GM19240 (cell line): ENCODE data around the gene ETV6.

ENCODE experiments used
- DNase-seq: peaks from one replicate; pipeline ENCODE4 v3.0.0; 2011; ENCODE audit warnings: low spot score; ENCODE audit not compliant: insufficient read length

The ETV6 gene

DNA sequence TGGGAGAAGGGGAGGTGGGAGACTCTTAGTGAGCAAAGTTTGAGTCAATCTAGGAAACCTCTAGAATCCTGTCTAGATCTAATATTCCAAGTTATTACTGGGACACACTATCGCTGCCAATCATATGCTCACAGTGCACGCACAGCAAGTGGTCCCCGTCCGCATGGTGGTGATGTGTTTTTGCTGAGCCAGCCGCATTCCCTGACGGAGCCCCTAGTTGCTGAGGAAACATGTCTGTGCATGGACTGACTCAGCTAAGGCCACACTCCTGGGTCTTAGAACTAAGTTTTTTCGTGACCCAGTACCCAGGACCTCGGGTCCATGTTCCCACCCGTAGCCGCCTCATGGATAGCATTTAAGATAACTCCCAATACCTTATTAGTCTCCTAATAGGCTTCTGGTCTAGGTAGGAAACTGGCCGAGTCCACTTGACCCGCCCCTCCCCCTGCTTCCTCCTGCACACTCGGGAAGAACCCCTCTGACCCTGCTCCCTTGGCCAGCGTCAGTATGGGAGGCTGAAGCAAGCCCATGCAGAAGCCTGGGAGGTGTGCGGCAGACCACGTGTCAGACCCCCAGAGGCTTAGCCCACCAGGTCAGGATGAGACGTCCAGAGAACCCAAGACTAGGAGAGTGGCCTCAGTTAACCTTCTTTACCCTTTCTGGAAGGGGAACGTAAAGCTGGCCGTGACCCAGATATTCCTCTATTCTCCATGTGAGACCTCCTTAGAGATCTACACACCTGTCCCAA is 200.5 kb downstream of the ETV6 start:
- no peak for DNase-seq

DNA sequence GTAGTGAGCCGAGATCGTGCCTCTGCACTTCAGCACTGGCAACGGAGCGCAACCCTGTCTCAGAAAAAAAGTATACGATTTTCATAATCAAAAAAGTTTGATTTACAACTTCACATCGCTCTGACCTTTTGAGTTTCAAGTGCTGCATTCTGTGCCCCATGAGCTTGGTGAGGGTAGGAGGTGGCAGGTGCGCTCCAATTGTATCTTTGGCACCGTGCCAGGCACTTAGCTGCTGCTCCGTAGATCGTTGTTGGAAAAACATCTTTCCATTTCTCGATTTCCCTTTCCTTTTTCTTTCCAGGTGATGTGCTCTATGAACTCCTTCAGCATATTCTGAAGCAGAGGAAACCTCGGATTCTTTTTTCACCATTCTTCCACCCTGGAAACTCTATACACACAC is 203.7 kb downstream of the ETV6 start:
- DNase-seq, result no peak

DNA sequence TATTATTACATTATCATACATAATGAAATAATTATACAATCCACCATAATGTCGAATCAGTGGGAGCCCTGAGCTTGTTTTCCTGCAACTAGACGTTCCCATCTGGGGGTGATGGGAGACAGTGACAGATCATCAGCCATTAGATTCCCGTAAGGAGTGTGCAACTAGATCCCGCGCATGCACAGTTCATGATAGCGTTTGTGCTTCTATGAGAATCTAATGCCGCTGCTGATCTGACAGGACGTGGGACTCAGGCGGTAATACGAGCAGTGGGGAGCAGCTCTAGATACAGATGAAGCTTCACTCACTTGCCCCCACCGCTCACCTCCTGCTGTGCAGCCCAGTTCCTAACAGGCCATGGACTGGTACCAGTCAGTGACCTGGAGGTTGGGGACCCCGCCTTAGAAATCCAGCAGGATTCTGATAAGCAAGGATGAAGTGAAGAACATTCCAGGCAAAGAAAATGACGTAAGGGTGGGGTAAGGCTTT is 204.6 kb downstream of the ETV6 start:
- DNase-seq, result no peak

DNA sequence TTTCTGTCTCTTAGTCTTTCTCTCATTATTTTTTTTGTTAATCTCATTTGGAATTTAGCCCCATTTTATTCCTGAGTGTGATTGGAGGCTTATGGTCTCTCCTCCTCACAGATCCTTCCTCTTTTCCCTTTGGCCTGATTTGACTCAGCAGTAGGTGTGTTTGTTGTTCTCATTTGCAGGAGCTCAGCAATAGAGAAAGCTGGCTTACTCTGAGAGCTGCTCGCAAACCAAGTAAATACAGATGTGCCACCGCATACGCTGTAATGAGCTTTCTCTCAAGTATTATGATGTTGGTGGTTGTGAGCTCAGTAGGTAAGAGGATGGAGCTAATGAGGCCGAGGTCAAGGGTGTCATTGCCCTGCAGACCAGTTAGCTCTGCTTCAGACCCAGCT is 206.5 kb downstream of the ETV6 start:
- no peak for DNase-seq

- no peak for DNase-seq
These were observed 207.5 kb downstream of the ETV6 start for GRCh38 chr12:11856971-11857370.

DNA sequence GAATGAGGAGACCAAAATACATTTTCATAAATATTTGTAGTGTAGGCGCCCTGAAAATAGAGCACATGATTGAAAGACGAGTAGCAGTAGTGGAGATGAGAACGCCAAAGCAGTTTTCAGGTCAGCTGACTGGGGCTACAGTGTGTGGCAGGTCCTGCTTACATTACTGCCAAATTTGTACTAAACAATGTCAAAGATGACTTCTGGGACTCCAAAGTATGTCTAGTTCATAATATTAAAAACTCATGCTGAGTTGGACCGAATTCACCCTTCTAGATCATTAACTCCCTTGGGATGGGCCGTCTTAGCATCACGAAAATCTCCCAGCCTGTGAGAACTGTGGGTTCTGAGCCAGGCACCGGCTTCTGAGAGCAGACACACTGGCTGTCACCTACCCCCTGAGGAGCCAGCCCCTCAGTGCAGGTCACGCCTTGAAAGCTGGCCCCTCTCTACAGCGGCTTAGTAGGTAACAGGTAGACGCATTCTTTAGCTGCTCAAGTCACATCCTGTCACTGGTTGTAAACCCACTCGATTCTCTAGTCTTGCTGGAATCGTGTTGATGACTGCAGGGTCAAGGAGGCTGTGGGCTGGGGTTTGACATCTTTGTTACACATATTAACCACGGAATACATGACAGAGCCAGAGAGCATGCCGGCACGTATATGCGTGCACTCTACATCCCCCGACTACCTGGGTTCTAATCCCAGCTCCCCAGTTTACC is 210.4 kb downstream of the ETV6 start:
- DNase-seq, result no peak

- no peak for DNase-seq
These were observed 211.8 kb downstream of the ETV6 start for GRCh38 chr12:11861155-11861863.

GRCh38 chr12:11861864-11862600 is 212.6 kb downstream of the ETV6 start:
- no peak for DNase-seq

- DNase-seq, result no peak
These were observed 213.3 kb downstream of the ETV6 start for GRCh38 chr12:11862798-11863197.

- DNase-seq, result no peak
These were observed 214.0 kb downstream of the ETV6 start for GRCh38 chr12:11863478-11863906.

DNA sequence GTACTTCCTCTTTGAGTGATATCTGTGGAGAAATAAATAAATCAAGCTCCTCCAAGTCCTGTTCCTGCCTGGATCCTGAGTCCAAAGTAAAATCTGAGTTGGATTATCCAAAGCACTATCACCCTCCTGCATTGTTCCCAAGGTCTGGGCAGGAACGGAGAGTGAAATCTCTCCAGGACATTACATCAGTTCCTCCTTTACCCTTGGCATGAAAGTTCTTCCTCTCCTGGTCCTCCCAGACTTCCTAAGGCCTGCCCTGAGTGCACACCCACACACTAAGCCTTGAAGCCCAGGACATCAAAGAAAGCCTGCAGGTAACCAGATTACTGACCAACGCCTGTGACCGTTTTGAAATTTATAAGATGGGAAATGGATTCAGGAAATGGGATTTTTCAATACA is 214.5 kb downstream of the ETV6 start:
- DNase-seq, result no peak

DNA sequence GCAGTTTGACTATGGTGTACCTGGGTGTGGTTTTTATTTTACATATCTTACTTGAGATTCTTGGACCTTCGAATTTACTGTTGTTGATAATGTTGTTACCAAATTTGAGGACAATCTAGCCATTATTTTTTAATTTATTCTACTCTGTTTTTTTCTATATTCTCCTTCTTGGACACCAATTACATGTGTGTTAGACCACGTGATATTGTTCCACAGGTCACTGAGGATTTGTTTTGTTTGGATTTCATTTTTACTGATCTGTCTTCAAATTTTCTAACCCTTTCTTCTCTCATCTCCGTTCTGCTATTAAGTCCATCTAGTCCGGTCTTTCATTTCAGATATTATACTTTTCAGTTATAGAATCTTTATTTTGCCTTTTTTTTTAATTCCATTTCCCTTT is 216.3 kb downstream of the ETV6 start:
- no peak for DNase-seq

DNA sequence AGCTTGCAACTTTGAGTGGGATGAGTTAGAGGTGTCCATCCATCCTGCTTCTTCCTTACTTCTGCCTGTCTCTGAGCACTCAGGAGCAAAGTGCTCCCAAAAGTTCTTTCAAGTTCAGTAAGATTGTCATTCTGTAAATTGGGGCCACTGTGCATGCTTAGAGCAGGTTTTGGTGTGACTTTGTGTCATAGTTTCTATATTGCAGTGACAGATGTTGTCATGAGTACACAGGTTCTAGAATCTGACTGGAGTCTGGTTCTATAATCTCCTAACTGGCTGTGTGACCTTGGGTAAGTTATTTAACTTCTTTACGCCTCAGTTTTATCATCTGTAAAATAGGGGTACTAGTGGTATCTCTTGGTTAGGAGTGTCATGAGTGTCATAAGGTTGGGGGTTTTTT is 218.6 kb downstream of the ETV6 start:
- no peak for DNase-seq

DNA sequence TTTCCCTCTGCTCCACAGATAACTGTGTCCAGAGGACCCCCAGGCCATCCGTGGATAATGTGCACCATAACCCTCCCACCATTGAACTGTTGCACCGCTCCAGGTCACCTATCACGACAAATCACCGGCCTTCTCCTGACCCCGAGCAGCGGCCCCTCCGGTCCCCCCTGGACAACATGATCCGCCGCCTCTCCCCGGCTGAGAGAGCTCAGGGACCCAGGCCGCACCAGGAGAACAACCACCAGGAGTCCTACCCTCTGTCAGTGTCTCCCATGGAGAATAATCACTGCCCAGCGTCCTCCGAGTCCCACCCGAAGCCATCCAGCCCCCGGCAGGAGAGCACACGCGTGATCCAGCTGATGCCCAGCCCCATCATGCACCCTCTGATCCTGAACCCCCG is 219.9 kb downstream of the ETV6 start:
- DNase-seq, result no peak

- DNase-seq, result no peak
These were observed 220.6 kb downstream of the ETV6 start for GRCh38 chr12:11870041-11870451.

DNA sequence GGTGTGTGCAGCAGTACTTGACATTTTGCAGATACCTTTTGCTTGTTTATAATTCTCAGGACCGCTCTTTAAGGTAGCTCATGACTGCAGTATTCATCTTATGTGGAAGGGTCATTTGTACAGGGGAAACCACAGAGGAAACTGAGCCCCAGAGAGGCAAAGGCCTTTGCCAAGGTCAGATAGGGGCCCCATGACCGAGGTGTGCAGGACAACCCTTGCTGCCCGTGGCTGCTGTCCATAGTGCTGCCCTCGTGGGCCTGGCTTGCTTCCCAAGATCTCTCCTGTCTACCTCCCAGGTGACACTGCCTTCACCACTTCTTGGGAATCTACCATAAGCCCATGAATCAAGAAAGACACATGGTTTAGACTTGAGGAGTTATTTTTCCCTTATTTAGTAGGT is 222.6 kb downstream of the ETV6 start:
- no peak for DNase-seq

- no peak for DNase-seq
These were observed 226.0 kb downstream of the ETV6 start for GRCh38 chr12:11875414-11875935.

DNA sequence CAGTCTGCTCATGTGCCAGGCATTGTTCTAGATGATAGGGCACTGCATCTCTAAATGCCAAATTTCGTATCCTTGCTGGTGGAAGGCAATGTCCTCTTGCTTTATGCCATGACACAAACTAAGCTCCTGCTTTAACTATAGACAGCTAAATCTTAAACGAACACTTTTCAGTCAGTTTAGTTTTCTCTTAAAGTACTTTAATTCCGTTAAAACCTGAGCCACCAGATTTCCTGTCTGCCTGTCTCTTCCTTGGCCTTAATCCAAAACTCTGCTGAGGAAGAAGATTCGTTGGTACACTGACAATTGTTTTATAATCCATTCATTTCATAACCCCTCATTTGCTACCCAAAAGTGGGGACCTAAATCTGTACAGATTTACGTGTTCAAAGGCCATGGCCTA is 226.8 kb downstream of the ETV6 start:
- DNase-seq, result no peak

DNA sequence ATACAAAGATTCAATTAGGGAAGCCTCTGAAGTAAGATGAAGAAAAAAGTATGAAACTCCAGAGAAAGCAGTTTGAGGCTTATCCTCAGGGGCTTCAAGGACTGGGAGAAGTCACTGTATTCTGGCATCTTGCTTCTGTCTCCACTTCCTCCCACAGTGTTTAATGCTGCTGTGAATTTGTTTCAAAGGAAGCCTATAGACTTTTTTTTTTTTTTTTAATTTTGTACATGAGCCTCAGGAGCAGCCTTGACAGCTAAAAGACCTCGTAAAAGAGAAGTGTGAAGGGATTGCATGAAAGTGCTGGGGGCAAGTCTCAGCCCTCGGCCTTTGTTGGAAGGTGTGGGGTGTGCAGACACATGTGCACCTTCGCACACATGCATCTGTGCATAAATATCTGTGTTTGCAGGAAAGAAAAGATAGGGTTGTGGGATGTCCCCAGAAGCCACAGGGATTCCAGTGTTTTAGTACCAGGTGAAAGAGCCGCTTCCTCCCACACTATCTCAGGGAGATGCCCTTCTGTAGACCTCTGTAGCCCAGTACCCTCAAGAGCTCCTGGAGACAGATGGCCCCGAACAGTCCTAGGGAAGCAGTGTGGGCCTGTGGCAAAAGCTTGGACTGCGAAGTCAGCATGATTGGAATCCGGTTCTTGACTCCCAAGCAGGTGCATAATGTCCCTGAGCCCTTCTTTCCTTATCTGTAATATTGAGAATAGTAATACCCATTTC is 227.8 kb downstream of the ETV6 start:
- DNase-seq, result no peak

DNA sequence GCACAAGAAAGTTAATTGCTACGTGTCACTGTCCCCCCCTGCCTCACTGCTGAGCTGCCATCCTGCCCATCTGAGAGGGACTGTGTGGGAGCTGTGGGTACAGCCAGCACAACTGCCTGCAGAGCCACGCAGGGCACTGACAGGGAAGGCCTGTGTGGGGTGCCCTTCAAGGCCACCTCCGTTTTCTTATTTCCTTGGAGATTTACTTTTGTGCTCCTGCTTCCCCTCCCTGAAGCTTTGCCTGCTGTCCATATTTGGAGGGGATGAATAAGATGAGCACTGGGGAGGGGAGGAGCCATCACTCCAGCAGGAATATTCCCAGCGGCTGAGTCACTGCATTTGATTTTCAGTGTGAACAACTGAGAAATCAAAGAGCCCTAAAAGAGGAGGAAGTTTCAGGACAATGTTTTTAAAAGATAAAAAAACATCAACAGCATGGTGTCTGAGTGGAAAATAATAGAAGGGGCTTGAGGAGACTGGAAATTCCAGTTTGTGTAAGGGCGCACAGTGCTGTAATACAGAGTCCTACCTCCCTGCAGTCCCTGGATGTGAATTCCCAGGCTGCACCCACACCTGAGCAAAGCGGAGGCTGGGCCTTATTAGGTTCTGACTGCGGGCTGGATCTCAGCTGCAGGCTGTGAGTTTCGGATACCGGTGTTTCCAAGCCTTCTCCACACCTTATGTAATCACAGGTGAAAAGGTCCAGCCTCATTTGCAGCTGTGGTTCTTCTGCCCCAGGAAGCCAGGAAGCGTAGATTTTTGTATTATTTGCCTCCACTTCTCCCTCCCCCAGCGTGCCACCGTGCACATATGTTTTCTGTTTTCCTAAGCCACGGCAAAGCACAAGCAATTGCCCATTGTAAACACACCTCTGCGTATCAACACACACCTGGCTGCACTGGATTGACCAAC is 228.7 kb downstream of the ETV6 start:
- no peak for DNase-seq
